GM15510 (cell line): ENCODE data around the gene SSTR5.

Experiments used
- POLR2A ChIP-seq: IDR thresholded peaks from 3 replicates; pipeline ENCODE4 v1.6.1; 2011; ENCODE audit warnings: borderline replicate concordance; ENCODE audit not compliant: insufficient read length; ENCODE audit errors: extremely low read depth

Gene SSTR5

GRCh38 chr16:1108299-1109252 lies 36.0 kb downstream of the SSTR5 start:
- TF ChIP-seq POLR2A, result no peak

- TF ChIP-seq POLR2A, result no peak
These were observed 37.1 kb downstream of the SSTR5 start for GRCh38 chr16:1109648-1110047.

- no peak for TF ChIP-seq POLR2A
These were observed 40.1 kb downstream of the SSTR5 start for GRCh38 chr16:1112506-1113184.

- TF ChIP-seq POLR2A, result no peak
These were observed 40.9 kb downstream of the SSTR5 start for GRCh38 chr16:1113489-1113888.

DNA sequence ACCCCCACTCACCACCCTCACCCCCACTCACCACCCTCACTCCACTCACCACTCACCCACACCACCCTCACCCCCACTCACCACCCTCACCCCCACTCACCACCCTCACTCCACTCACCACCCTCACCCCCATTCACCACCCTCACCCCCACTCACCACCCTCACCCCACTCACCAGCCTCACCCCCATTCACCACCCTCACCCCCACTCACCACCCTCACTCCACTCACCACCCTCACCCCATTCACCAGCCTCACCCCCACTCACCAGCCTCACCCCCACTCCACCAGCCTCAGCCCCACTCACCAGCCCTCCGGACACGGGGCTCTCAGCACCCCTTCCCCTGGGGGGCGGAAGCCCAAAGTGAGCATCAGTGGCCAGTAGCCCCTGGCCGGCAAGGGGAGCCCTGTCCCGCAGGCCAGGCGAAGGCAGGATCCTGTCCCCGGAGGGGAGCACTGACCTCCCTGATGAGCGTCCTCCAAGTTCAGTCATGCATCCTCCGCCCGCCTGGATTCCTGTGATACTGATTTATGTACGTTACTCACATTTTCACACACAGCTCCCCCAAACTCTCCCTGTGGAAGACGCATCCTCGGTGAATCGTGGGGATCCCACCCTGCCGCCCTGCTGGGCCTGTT lies 41.5 kb downstream of the SSTR5 start:
- TF ChIP-seq POLR2A, result no peak

DNA sequence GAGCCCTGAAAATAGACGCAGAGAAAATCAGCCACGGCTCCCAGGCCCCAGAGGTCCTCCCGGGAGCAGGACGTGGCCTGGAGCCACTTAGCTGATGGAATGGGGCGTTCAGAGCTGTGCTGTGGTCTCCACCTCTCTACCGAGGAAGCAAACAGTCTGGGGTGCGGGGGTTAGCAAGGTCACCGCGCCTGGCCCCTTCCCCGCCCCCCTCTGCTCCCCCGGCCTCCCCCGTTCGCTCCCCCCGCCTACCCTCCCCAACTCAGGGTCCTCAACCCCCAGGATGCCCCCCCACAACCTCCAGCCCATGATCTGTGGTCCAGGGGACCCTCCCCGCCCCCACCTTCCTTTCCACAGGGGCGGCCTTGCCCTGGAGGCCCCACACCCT lies 44.1 kb downstream of the SSTR5 start:
- no peak for TF ChIP-seq POLR2A

GRCh38 chr16:1117176-1117900 lies 44.8 kb downstream of the SSTR5 start:
- TF ChIP-seq POLR2A, result no peak

- no peak for TF ChIP-seq POLR2A
These were observed 45.4 kb downstream of the SSTR5 start for GRCh38 chr16:1117926-1118325.

GRCh38 chr16:1119129-1119528 lies 46.6 kb downstream of the SSTR5 start:
- TF ChIP-seq POLR2A, result no peak

- no peak for TF ChIP-seq POLR2A
These were observed 47.4 kb downstream of the SSTR5 start for GRCh38 chr16:1119766-1120576.

DNA sequence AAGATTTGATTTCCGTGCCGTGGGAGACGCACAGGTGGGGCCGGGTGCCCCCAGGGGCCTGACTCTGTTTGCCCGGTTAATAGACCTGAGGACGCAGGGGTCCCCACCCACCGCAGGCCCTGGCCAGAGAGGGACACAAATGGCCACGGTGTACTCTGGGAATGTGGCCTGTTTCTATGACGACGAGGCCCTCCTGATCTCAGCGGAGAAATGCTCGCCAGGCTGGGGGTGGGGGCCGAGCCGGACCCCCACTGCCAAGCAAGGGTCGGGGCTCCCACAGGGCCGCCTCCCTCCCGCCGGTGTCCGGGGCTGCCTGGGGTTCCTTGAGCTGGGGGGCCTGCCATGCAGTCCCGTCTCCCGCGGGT lies 48.0 kb downstream of the SSTR5 start:
- no peak for TF ChIP-seq POLR2A

DNA sequence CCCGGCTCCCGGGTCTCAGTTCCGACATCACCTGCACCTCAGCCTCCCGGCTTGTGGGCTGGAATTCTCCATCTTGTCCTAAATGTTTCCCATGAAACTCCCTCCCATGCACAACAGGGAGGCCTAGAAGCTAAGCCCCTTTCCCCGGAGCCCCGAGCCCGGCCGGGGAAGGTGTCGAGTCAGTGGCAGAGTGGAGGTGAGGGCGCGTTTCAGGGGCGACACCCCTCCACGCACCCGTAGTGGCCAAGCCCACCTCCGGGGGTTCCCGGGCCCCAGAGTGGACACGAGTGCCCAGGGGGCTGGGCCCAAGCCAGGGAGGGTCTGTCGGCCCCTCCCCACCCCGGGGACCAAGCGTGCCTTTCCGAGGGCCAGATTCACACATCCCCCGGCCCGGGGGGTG lies 48.5 kb downstream of the SSTR5 start:
- TF ChIP-seq POLR2A, result no peak

DNA sequence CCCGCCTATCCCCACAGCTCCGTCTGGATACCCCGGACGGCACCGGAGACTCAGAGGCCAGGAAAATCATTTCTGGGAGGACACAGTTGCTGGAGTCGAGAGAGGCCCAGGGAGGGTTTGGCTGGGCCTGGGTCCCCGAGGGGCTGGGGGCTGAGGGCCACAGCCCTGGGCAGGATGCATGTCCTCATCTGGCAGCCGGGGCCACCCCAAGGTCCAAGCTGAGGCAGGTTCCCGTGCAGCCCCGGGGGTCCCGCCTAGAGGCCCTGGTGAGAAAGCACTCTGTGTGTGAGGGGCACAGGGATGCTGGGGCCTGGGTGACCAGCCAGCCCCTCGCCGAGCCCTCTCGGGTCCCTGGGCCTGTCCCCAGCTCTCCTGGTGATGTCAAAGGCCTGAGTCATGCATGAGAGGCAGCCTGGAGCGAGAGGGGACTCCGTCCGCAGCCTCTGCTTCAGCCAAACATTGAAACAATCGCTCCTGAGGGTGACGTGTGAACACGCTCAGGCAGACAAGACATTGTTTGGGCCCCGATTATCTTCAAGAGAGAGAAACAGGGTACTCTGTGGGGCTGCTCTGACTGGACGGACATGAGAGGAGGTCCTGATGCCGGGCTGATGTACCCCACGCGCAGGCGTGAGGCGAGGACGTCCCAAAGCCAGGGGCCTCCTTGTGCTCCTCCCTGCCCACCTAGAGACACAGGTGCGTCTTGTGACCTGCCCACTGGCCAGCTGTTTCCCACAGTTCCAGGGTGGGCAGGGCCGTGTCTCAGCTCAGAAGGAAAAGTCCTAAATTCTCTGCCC lies 49.3 kb downstream of the SSTR5 start:
- TF ChIP-seq POLR2A, result no peak

DNA sequence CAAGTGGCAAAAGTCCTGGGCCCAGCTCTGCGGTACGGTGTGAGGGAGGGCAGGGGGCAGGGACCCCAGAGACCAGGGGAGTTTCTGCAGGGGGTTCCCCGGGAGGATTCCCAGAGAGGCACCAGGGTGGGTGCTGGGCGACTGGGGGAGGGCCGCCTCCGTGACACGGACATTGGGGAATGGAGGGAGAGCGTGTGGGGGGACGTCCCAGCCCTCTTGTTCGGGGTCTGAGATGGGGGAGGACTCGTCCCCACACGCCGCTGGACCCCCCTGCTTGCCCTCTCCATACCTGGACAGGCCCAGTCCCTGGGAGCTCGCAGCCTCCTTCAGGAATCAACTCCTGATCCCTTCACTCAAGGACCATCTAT lies 49.8 kb downstream of the SSTR5 start:
- no peak for TF ChIP-seq POLR2A

DNA sequence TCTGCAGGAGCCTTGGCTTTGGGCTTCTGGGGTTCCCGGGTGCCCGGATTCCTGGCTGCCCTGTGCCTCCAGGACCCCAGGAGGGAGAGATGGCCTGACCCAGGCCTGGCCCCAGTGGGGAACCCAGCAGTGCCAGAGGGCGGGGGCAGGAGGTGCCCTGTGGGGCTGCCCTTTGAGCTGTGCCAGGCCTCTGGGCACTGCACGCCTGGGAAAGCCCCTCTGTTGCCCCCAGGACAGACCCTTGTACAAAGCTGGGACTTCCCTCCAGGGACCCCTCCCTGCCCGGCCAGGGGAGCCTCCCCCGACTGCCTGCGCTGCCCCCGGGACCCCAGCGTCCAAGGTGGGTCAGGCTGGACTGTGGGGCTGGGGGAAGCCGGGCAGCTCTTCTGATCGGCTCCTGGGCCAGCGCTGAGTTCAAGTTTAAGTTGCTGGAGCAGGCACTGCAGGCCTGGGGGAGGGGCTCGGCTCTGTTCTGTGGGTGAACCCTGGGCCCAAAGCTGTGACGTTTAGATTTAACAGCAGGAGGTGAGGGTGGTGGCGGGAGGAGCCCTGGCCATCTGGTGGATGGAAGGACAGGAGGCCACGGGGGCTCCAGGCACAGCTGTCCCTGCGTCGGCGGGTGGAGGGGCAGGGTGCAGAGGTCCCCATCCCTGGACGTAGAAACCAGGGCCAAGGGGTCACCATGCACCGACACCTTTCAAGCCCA lies 51.1 kb downstream of the SSTR5 start:
- no peak for TF ChIP-seq POLR2A
